ENCODE data around the gene SPATA46. TPM values are rescaled to one million over a fixed set of nuclear protein-coding genes. Genes with fewer than 3 reads are reported as not detected.

The SPATA46 gene
- total and polyA plus RNA-seq, 9 of the 15 experiments (the other 6 are each of a cell fraction or from before 2014, with no cell fraction given), result 0.04 to 0.11 TPM; not detected in 7

DNA sequence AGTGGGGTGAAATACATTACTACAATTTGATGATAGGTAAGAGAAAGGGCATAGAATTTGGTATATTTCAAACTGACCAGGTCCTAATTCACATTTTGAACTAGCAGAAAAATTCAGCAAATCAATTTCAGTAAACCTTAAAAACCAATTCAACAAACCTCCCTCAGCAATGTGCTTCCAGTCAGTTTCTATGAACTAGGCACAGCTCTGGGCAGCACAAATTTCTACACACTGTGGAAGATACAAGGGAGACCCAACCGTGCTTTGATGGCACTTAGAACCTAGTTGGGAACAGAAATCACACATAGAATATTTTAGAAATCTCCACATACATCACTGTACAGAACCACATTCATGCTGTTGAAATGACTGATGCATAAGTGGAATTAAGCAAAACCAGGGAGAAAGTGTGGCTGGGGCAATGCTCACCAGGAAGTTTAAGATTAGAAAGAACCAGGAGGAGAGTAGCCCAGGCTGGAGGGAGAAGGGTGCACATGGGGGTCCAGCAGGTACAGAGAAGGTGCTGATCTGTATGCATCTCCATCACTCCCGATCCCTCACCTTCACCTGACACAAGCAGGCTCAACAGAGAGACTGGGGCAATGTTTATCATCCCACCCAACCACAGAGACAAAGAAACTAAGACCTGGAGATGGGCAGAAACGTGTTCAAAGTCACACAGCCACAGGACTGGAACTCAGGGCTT, 19.7 kb upstream of the SPATA46 start:
- Histone ChIP-seq H3K27me3 (ENCODE audit: control insufficient read depth in 2 of 2, insufficient read depth in 2 of 2, low read length in 2 of 2) (no peaks in the 10 kb centered on the region), H4K20me1 (replicated peaks; ENCODE audit: control insufficient read depth, insufficient read depth, low read length) (no peaks in the 10 kb centered on the region), H3K4me1 (replicated peaks in 1 of 2; ENCODE audit: control insufficient read depth in 2 of 2, insufficient read depth in 2 of 2, low read length in 2 of 2) (peaks cover 11 to 36% of the 10 kb centered on the region in 2 experiments; a peak in 4 of 5 replicates), H3K9me3 (replicated peaks; ENCODE audit: control insufficient read depth, insufficient read depth, low read depth, low read length) (no peaks in the 10 kb centered on the region), H3K36me3 (ENCODE audit: control insufficient read depth, insufficient read depth, low read length) (no peaks in the 10 kb centered on the region), H3K9me1 (ENCODE audit: control insufficient read depth, insufficient read depth, low read length) (no peaks in the 10 kb centered on the region), H3K79me2 (ENCODE audit: control insufficient read depth, insufficient read depth, low read length) (no peaks in the 10 kb centered on the region), H3K27ac (ENCODE audit: extremely low read depth, low read depth, low read length) (peak overlapping the region; percentile 14; the same call in 2 of the 3 replicates), H3K4me2 (ENCODE audit: insufficient read depth, low read length) (peak overlapping the region; percentile 59), H2AFZ (ENCODE audit: low read depth, low read length) (peak overlapping the region; percentile 26), H3K9ac (ENCODE audit: insufficient read depth in 1 of 2, low read depth in 2 of 2, low read length in 2 of 2) (peak overlapping the region in 1 of 2 experiments; percentile 15; a peak in 1 of 4 replicates), H3K4me3 (no peak overlapping the region)
- DNase-seq (ENCODE audit: extremely low read depth in 1 of 4, low spot score in 3 of 4) (peak in 1 of 4 experiments; percentile 24), FAIRE-seq (no peak), ATAC-seq (peak; percentile 21)
- WGBS (ENCODE audit: insufficient coverage, low coverage, missing lambda C conversion rate), result 30% methylated on average over 3 of the region's 3 CpGs
- in situ Hi-C loops (cut with MboI), result no loop called here
- ChIA-PET CTCF (ENCODE audit: low intra/inter-chr PET ratio) (no interaction called here), POLR2A (interaction anchor here (1.3 kb wide), 1 partner anchor 9 kb away, joined by 3 read pairs; no protein-coding TSS in a partner anchor)
- intact Hi-C loops (cut with micrococcal nuclease), result loop anchor here (5.0 kb wide), 1 partner anchor 101 kb away; the partner anchor contains the start of gene UHMK1
- no TSS peak for BruUV-seq (replicated peaks)
- TF ChIP-seq ETV5 (CRISPR knock-in tag; IDR thresholded peaks at IDR 0.05; ENCODE audit: low read depth), result peak; percentile 54; the same call in 1 of the 2 replicates
- no peak for TF ChIP-seq RBM25 (IDR thresholded peaks at IDR 0.05; ENCODE audit: low read depth, low read length, severe bottlenecking)
- no peak for TF ChIP-seq PRDM10 (IDR thresholded peaks at IDR 0.05; ENCODE audit: partially characterized antibody)
- no peak for TF ChIP-seq CCNT2 (IDR thresholded peaks at IDR 0.05; ENCODE audit: borderline replicate concordance, extremely low read depth, insufficient read length, low read depth, low read length)
- no peak for TF ChIP-seq ZNF140 (CRISPR knock-in tag; IDR thresholded peaks at IDR 0.05)
- no peak for TF ChIP-seq HDGF (IDR thresholded peaks at IDR 0.05)
- TF ChIP-seq CBX1 (IDR thresholded peaks at IDR 0.05; ENCODE audit: low read depth), result no peak
- no peak for TF ChIP-seq BHLHE40 (IDR thresholded peaks at IDR 0.05; ENCODE audit: low read length)
- TF ChIP-seq PTRF (tag; IDR thresholded peaks at IDR 0.05), result no peak
- TF ChIP-seq POLR3G (IDR thresholded peaks at IDR 0.05; ENCODE audit: extremely low read depth, insufficient read length, insufficient replicate concordance), result no peak
- TF ChIP-seq PHB2 (IDR thresholded peaks at IDR 0.05; ENCODE audit: low read depth), result no peak
- no peak for TF ChIP-seq EWSR1 (IDR thresholded peaks at IDR 0.05; ENCODE audit: borderline replicate concordance, low read depth, partially characterized antibody)
- no peak for TF ChIP-seq ZNF121 (CRISPR knock-in tag; conservative IDR thresholded peaks at IDR 0.05)
- peak; percentile 72; the same call in 1 of the 2 replicates for TF ChIP-seq LCOR (CRISPR knock-in tag; IDR thresholded peaks at IDR 0.05)
- TF ChIP-seq ZNF584 (CRISPR knock-in tag; IDR thresholded peaks at IDR 0.05; ENCODE audit: low read depth), result no peak
